ENCODE results near the gene SLC13A2.
"Not testable (repeated sequence)": the region's sequence is repeated elsewhere in the genome, so short reads cannot be mapped to it uniquely, and the experiment has no call there.

SLC13A2 gene, protein sequence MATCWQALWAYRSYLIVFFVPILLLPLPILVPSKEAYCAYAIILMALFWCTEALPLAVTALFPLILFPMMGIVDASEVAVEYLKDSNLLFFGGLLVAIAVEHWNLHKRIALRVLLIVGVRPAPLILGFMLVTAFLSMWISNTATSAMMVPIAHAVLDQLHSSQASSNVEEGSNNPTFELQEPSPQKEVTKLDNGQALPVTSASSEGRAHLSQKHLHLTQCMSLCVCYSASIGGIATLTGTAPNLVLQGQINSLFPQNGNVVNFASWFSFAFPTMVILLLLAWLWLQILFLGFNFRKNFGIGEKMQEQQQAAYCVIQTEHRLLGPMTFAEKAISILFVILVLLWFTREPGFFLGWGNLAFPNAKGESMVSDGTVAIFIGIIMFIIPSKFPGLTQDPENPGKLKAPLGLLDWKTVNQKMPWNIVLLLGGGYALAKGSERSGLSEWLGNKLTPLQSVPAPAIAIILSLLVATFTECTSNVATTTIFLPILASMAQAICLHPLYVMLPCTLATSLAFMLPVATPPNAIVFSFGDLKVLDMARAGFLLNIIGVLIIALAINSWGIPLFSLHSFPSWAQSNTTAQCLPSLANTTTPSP

GRCh38 chr17:28473542-28473941 is at the start of gene SLC13A2:
SLC13A2 (plus strand) TSS chr17:28473644; CDS start chr17:28473713, 69 bp downstream.
- DNase-seq (ENCODE audit: low read depth in 2 of 2), result no peak

DNA sequence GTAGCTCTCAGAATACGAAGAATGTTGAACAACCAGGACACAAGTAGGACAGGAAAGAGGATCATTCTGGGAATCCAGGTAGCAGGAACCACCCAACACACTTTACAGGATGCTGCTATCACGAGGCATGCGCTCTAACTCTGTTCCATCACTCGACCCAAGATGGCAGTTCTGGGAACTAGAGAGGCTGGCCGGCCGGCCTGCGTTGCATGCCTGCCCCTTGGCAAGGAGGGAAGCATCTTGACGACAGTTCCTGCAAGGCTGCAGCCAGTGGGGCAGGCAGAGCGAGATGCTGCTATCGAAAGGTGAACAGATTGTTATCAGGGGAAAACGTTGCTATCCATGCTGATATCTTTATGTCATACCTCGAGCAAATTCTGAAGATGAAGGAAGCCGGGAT is 48.2 kb upstream of the SLC13A2 start:
- DNase-seq (ENCODE audit: low read depth in 2 of 2), result no peak

GRCh38 chr17:28426081-28426519 is 47.3 kb upstream of the SLC13A2 start:
- DNase-seq (ENCODE audit: low read depth in 2 of 2), result no peak

- no peak for DNase-seq (ENCODE audit: low read depth in 2 of 2)
Measured at GRCh38 chr17:28427371-28427770, 46.1 kb upstream of the SLC13A2 start.

- DNase-seq (ENCODE audit: low read depth in 2 of 2), result not testable (repeated sequence)
Measured at GRCh38 chr17:28427982-28428381, 45.5 kb upstream of the SLC13A2 start.

DNA sequence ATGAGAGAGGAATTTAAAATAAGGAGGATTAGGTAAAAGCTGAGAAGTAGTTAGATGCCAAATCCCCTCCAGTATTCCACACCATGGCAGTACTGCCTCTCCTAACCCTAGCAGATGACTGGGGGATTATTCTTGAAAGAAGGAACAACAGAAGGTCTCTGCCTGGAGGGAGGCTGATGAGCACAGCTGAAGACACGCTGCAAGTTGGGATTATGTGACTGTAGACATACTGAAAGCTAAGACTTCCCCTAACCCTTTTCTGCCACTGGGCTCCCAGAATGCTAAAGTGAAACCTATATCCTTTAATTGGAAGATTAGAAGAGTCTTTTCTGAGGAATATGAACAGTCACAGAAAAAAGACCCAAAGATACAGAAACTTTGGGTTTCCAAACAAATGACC is 39.7 kb upstream of the SLC13A2 start:
- no peak for DNase-seq (ENCODE audit: low read depth in 2 of 2)

- not testable (repeated sequence) for DNase-seq (ENCODE audit: low read depth in 2 of 2)
Measured at GRCh38 chr17:28434326-28434725, 39.1 kb upstream of the SLC13A2 start.

DNA sequence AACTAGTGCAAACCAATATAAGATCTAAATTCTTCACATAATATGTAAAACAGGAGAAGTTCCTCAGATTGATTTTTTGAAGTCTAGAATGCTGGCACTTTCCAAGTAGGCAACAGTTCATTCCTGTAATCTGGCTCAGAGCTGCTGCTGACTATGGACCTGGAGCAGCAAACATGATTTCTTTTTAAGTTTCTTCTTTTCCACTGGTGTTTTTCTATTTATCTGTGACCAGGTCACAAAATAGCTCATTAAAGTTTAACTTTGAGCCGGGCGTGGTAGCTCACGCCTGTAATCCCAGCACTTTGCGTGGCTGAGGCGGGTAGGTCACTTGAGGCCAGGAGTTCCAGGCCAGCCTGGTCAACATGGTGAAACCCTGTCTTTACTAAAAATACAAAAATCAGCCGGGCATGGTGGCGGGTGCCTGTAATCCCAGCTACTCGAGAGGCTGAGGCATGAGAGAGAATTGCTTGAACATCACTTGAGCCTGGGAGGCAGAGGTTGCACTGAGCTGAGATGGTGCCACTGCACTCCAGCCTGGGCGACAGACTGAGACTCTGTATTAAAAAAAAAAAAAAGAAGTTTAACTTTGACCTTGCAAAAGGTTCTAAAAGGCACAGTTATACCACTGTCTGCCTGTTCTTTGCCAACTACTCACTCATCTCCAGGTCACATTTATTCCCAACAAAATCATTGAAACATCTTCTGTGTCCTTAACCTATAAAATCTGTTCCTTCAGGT is 29.4 kb upstream of the SLC13A2 start:
- DNase-seq (ENCODE audit: low read depth in 2 of 2), result no peak

GRCh38 chr17:28446716-28447395 is 26.6 kb upstream of the SLC13A2 start:
- no peak for DNase-seq (ENCODE audit: low read depth in 2 of 2)

DNA sequence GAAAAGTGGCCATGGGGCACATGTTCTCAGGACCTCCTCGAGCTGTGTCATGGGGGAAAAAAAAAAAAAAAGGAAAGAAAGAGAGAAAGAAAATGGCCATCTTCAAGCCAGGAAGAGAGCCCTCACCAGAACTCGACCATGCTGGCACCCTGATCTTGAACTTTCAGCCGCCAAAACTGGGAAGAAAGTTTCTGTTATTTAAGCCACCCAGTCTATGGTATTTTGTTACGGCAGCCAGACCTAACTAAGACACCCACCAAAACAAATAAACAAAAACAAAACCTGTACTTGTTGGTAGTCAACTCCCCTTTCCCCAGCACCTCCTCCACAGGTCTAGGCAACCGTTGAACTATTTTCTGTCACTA is 26.1 kb upstream of the SLC13A2 start:
- DNase-seq (ENCODE audit: low read depth in 2 of 2), result no peak

GRCh38 chr17:28449859-28450258 is 23.6 kb upstream of the SLC13A2 start:
- DNase-seq (ENCODE audit: low read depth in 2 of 2), result no peak

GRCh38 chr17:28457890-28458289 is 15.6 kb upstream of the SLC13A2 start:
- no peak for DNase-seq (ENCODE audit: low read depth in 2 of 2)

DNA sequence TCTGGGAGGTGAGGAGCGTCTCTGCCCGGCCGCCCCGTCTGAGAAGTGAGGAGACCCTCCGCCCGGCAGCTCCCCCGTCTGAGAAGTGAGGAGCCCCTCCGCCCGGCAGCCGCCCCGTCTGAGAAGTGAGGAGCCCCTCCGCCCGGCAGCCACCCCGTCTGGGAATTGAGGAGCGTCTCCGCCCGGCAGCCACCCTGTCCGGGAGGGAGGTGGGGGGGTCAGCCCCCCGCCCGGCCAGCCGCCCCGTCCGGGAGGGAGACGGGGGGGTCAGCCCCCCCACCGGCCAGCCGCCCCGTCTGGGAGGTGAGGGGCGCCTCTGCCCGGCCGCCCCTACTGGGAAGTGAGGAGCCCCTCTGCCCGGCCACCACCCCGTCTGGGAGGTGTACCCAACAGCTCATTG is 14.6 kb upstream of the SLC13A2 start:
- not testable (repeated sequence) for DNase-seq (ENCODE audit: low read depth in 2 of 2)

DNA sequence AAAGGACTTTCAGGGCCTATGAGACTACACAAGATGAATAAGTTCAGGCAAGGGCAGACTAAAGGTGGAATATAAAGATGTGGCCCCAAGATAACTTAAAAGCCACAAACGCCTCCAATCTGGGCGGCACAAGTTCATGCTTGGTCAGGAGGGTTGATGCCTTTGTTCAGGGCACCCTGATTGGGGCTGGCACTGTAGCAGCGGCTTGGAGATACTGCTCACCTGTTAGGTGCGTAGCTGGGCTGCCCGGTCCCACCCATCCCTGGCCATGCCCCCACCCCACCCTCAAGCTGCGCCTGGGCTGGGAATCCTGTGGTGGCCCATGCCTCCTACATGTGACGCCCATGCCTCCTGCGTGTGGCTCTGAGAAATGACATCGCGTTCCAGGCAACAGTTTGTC is 12.5 kb upstream of the SLC13A2 start:
- DNase-seq (ENCODE audit: low read depth in 2 of 2), result no peak

- DNase-seq (ENCODE audit: low read depth in 2 of 2), result no peak
Measured at GRCh38 chr17:28466001-28466400, 7.4 kb upstream of the SLC13A2 start.

DNA sequence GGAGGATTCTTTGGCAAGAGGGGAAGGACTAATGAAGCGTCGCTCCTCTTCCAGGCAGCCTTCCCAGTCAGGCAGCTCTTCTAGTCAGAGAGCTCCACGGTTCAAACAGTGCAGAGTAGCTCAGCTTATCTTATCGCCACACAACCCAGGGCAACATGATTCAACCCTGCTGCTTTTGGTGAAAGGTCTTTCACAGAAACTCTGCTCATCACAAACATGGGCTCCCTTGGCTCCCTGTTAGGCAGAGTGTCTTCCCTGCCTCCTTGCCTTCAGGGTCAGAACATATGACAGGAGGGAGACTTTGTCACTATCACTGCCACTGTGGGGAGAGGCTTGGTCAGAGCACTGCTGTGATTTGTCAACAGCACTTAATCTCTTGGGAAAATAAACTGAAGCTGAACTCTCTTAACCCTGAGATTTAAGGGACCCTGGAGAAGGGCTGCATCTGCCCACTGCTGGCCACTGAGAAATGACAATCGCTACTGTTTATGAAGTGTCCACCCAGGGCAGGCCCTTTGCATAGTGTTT is 6.9 kb upstream of the SLC13A2 start:
- no peak for DNase-seq (ENCODE audit: low read depth in 2 of 2)

DNA sequence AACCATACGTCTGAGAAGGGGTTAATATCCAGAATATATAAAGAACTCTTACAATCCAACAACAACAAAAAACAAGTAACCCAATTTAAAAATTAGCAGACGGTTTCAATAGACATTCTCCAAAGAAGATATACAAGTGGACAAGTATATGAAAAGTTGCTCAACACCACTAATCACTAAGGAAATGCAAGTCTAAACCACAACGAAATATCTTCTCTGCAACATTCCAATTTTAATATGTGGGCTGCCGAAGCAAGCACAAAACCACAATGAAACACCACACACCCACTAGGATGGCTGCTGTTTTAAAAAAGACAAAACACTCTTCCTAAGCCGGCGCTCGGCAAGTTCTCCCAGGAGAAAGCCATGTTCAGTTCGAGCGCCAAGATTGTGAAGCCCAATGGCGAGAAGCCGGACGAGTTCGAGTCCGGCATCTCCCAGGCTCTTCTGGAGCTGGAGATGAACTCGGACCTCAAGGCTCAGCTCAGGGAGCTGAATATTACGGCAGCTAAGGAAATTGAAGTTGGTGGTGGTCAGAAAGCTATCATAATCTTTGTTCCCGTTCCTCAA is 5.9 kb upstream of the SLC13A2 start:
- no peak for DNase-seq (ENCODE audit: low read depth in 2 of 2)

GRCh38 chr17:28468033-28468735 is 5.3 kb upstream of the SLC13A2 start:
- DNase-seq (ENCODE audit: low read depth in 2 of 2), result not testable (repeated sequence)

DNA sequence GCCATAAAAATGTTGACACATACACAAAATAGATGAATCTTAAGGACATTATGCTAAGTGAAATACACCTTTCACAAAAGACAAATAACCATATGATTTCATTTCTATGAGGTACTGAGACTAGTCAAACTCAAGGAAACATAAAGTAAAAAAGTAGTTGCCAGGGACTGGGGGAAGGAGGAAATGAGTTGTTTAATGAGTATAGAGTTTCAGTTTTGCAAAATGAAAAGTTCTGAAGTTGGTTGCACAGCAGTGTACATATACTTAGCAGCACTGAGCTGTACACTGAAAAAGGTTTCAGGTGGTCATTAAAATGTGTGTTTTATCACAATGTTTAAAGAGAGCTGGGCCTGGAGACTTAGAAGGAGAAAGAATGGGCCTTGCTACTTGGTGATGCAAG is 4.7 kb upstream of the SLC13A2 start:
- no peak for DNase-seq (ENCODE audit: low read depth in 2 of 2)

DNA sequence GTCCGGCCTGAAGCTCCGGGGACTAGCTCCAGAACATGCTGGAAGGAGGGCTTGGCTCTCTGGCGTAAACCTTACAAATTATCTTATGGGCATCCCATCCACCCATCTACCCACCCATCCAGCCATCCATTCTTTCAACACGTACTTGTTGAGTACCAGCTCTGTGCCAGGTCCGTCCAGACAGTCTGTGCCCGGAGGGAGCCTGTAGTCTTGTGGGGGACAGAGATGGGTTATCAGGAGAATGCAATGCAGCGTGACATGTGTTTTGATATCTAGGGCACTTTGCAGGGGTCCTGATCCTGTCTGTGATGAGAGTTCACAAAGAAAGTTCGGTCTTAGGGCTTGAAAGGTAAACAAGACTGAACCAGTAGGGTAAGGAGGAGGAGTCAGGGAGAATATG is 4.1 kb upstream of the SLC13A2 start:
- DNase-seq (ENCODE audit: low read depth in 2 of 2), result no peak

Measured in stimulated activated CD4-positive, alpha-beta T cell treated with anti-CD3 and anti-CD28 coated beads, Interleukin-1b, Interleukin-23, amount 100 ng/mL, for 1 hour (primary cell).